ENCODE results near the gene LCN15.
A peak's percentile ranks its signal among the peaks of the same experiment; 100 is the strongest.
"Not testable (repeated sequence)": the region's sequence is repeated elsewhere in the genome, so short reads cannot be mapped to it uniquely, and the experiment has no call there.

LCN15 gene

DNA sequence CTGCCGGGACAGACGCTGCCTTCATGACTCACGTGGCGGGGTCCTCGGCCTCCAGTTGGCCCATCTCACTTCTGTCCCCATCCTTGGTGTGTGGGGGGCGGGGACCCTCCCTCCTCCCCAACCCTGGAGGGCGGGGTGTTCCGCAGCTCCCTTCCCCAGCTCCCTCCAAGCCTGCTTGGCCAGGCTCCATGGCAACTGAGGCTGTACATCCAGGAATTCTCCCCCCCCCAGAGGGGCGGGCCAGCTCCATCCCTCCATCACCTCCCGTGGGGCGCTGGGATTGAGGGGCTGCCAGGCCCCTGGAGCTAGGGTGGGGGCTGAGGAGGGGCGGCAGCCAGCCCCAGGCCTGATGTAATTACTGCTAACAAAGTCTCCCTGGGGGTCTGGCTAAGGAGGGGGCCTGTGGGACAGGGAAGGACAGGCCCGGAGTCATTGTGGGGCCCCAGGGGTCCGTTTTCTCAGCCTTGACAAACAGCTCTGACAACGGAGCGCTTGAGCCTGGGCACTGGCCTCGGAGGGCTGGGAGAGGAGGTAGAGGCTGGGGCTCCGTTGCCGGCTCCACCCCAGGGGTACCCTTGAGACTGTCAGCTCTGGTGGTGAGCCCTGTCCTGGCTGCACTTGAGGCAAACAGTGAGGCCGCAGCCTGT is 43.9 kb downstream of the LCN15 start:
- no peak for DNase-seq

DNA sequence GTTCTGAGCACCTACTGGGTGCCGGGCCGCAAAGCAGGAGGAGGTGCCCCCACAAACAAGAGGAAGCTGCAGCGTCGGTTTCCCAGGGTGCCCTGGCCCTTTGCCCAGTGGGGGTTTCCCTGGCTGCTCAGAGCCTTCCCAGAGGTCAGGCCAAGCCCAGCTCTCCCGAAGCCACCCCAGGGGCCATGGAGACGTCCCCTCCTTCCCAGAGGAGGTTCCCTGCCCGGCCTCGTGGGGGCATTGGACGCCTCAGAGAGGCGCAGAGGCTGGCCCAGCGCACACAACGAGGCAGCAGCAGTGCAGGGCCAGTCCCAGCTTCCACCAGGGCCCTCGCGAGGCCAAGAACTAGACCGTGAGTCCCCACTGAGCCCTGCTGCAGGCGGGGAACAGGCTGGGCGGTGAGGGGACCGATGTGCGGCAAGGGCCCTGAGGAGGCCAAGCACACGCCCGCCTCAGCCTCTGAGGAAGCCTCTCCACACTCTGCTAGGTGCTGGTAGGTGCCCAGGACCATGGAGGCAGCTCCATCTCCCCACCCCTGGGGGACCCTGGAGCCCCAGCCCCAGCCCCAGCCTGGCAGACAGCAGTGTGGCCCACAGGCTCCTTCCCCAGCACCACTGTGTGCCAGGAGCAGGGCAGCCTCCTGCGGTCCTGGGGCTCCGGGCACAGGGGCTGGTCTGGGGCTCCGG is 45.0 kb downstream of the LCN15 start:
- peak; percentile 21 to 56 for DNase-seq

DNA sequence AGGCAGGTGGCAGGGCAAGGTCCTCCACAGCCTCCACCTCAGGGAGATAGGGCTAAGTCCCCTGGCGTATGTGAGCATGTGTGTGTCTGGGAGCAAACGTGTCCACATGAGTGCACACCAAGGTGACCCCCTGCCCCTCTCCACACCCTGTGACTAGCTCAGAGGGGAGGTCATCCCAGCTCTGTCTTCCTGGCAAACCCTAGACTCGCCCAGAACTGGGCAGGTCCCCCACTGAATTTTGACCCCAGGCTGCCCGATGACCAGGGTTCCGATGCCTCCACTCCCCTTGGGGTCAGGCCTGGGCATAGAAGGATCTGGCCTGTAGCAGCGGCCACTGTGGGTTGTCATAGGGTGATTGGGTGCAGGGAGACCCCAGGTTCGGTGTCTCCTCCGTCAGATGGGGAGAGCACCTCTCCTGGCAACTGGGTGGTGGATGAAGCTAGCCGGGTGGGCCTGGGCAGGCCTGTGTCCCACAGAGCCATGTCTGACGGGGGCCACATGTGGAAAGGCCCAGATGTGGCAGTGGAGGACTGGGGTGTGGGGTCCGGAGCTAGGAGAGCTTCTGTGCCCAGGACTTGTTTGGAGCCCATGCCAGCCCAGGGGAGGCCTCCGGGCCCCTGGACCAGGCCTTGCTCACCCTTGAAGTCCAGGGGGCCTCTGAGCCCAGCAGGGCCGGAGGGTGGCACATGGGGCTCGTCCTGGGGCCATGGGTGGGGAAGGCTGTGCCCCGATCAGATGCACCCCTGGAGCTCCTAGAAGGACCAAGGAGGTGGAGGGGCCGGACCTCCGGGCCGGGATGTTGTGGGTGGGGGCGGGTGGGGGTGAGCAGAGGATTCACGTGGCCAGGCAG is 45.7 kb downstream of the LCN15 start:
- no peak for DNase-seq

DNA sequence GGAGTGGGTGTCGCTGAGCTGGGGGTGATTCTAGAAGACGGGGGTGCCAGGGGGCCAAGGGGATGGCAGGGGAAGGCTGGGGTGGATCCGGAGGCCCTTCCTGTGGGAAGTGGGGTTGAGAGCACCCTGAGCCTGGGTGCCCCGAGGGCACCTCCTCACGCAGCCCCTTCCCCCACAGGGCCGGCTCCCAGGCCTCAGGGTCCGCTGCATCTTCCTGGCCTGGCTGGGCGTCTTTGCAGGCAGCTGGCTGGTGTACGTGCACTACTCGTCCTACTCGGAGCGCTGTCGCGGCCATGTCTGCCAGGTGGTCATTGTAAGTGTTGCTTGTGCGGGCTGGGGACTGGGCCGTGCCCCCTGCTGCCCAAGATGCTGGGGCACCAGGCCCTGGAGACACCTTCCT is 46.9 kb downstream of the LCN15 start:
- DNase-seq, result no peak

DNA sequence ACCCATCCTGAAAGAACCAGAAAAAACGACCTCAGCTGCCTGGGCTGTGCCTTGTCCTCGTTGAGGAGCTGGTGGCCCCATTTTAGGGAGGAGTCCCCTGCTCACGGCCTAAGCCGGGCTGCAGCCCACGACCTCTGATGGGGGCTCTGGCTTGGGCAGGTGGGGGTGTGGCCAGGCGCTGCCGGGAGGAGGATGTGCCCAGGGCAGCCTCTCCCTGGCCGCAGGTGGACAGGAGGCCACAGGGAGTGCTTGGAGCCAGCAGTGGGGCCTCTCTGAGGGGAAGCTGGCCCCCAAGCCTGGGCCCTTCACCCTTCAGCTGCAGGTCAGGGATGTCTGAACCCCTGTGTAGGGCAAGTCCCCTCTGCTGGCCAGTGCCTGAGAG is 49.4 kb downstream of the LCN15 start:
- no peak for DNase-seq

DNA sequence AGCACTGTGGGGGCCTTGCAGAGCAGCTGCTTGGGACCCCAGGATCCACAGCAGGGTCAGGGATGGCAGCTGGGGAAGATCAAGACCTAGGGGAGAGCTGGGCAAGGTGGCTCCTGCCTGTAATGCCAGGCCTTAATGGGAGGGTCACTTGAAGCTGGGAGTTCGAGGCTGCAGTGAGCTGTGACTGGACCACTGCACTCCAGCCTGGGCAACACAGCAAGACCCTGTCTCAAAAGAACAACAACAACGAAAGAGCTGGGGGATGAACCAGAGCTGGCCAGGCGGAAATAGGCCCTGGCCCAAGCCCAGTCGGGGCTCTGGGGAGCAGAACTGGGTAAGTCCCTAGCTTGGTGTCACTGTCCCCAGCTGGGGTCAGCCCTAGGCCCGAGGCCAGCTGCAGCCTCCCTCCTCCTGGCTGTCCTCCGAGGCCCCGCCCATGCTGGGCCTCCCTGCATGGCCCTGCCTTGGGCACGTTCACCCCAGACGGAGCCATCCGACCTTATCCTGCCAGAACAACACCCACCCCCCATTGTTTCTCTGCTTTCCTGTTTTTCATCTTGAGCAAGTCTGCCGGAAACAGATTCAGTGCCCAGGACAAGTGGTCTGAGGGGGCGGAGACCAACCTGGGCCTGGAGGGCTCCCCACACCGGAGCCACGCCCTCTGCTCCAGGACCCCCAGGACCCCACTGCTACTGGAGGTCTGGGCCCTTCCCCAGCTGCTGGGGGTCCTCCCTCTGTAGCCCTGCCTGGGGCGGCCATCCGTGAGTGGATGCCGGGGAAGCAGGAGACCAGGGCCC is 50.0 kb downstream of the LCN15 start:
- DNase-seq, result no peak

DNA sequence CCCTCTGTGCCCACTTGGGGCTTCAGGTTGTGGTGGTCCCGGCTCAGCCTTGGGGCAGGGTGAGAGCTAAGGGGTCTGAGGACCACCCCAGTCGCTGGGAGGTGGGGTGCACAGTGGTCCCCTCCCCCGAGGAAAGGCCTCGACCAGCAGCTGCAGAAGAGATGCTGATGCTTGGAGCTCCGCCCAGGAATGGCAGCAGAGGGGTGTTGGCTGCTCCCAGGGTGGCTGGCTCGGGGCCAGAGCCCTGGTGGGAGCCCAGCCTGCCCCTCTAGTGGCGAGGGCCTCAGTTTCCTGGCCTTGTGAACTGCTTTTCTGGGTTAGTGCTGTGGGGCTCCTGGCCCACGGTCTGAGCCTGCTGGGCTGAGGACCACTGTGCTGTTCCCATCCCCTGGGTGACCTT is 50.8 kb downstream of the LCN15 start:
- no peak for DNase-seq

DNA sequence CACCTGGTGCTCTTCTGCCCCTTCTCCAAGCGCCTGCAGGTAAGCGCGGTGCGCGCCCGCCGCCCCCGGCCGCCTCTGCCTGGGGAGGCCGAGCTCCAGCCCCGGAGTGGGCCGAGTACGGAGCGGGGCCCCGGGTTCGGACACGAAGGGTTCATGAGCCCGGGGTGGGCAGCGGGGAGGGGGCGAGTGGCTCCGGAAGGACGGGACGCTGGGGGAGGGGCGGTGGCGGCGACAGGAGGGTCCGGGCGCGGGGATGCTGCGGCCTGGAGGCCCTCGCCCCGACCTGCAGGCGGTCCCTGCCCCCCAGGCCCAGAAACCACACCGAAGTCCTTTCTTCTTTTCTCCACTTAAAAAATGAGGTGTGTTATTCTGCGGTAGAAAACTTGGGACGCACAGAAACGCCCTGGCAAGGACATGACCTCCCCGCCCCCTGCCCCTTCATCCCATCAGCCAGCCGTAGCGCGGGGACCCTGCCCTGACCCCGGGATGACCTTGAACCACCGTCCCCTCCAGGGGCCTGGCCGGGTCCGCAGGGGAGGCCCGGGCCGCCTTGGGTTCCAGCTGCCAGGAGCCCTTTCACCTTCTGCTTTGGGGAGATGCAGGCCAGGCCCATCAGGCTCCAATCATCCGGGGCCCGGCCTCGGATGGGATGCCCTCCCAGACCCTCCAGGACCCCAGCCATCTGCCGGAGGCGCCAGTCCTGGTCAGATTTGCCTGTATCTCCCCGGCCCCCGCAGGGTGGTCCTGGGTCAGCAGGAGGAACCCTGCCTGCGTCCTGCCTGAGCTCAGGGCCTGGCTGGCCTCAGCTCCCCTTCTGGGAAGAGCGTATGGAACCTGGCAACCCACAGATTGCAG is 51.4 kb downstream of the LCN15 start:
- DNase-seq, result no peak

DNA sequence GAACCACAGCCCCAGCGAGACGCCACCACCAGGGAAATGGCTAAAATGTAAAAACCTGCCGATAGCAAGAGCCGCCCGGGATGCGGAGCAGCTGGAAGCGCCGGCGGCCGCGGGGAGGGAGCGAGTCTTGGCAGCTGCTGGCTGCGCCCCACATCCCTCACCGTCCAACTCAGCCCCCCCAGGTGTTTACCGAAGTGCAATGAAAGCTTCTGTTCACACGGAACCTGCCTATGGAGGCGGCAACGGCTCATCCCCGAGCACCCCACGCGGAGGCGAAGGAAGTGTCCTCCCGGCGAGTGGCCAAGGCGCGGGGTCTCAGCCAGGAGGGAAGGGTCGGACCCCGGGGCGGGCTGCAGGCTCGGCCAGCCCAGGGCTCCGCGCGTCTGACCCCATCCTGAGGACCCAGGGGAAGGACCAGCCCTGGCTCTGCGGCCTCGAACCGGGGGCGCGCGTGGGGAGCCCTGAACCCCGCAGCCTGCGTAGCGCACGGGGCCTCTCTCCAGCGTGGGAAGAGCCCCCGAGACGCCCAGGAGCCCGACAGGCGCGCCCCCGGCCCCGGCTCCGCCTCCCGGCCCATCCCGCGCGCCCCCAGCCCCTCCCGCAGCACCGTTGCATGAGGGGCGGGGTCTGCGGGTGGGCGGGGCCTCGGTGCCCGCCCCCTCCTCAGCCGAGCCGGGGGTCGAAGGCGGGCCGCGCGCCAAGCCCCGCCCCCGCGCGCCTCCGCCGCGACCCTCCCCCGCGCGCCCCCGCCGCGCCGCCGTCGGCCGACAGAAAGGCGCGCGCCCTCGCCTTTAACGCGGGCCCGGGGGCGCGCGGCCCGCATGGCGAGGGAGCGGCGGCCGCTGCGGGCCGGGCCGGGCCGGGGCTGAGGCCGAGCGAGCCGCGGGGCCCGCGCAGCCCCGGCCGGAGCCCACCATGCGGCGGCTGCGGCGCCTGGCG is 52.3 kb downstream of the LCN15 start, which contains the start of gene DIPK1B:
TSS of gene DIPK1B (plus strand) at position 822 of the 939 bp plus-strand sequence. CDS start at position 916, 94 bp downstream.
- DNase-seq, result no peak

DNA sequence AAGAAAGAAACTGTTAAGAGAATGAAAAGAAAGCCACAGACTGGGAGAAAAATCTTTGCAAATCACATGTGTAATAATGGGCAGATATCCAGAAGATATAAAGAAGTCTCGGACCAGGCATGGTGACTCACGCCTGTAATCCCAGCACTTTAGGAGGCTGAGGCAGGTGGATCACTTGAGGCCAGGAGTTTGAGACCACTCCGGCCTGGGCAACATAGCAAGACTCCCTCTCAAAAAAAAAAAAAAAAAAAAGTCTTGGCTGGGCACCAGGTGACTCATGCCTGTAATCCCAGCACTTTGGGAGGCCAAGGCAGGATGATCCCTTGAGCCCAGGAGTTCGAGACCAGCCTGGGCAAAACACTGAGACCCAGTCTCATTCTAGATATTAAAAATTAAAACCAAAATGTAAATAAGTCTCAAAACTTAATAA is 53.1 kb downstream of the LCN15 start:
- DNase-seq, result not testable (repeated sequence)

DNA sequence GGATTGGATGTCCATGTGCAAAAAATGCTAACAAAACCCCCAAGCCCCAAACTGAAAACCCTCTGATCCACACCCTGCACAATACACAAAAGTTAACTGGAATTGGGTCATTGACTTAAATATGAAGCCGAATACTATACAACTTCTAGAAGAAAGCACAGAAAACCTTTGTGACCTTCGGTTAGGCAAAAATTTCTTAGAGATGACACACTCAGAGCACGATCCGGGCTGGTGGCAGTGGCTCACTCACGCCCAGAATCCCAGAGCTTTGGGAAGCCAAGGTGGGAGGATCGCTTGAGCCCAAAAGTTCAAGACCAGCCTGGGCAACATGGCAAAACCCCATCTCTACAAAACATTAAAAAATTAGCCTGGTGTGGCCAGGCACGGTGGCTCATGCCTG is 53.8 kb downstream of the LCN15 start:
- no peak for DNase-seq

Measured in CD4-positive, alpha-beta T cell treated with Interleukin-1 beta for 1 hour (primary cell).